Kidney glomerular epithelial cell (primary cell): ENCODE measurements around the gene SLC47A1.

Experiments
- DNase-seq: peaks from one replicate; lab custom pipeline; 2025; lab: John Stamatoyannopoulos, UW

Gene SLC47A1

DNA sequence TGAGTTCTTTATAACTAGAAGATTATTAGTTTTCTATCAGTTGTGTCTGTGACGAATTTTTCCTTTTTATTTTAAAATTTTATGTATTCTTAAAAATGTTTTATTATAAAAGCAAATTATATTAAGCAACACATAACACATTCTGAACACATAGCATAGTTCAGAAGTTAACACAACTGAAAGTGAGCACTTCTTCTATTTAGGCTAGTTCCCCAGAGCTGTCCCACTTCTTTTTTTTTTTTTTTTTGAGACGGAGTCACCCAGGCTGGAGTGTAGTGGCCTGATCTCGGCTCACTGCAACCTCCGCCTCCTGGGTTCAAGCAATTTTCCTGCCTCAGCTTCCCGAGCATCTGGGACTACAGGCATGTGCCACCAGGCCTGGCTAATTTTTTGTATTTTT, 77.2 kb downstream of the SLC47A1 start:
- no peak for DNase-seq

DNA sequence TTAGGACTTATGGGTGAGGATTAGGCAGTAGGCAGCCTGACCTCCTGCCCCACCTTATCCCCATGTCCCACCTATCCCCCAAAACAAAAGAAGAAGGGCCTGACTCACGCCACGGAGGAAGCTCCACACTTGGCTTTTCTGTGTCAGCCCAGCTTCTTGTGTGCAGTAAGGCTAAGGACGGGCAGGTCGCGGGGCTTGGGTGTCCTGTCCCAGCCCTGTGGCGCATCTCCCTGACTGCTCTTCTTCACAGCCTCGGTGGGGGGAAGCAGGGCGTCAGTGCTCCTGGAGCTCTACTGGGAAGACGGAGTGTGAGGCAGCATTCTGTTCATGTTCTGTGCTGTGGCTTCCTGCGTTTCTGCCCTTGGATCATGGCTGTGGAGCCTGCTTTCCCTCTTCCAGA, 80.3 kb downstream of the SLC47A1 start:
- no peak for DNase-seq

DNA sequence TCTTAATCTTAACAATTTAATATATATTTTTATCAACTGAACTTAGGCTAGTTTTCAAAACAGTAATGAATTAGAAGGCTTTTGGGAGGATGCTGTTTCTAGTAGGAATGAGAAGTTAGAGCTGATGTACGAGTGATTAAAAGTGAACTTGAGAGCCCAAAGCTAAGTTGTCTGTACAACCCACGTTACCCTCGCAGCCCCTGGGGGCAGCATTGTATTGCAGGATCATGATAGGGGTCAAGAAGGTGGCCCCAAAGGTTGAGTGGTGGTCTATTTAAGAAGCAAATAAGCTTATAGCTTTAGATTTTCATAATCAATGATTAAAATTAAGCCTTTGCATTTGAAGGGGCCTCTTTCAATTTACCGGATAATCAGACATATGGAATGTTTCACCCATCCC, 81.2 kb downstream of the SLC47A1 start:
- DNase-seq = no peak

DNA sequence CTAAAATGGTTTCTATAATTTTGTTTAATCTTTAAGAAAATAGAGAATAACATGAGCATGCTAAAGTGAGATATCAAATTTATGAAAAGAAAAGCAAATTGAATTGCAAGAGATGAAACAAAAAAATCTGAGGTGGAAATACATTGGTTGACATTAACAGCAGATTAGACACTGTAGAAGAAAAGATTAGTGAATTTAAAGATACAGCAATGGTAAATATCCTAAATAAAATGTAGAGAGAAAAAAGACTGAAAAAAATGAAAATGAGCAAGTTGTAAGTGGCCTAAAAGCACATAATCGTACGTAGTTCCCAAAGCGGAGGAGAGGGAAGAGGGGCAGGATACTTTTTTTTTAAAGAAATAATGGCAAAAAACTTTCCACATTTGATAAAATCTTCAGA, 84.4 kb downstream of the SLC47A1 start:
- DNase-seq = no peak

DNA sequence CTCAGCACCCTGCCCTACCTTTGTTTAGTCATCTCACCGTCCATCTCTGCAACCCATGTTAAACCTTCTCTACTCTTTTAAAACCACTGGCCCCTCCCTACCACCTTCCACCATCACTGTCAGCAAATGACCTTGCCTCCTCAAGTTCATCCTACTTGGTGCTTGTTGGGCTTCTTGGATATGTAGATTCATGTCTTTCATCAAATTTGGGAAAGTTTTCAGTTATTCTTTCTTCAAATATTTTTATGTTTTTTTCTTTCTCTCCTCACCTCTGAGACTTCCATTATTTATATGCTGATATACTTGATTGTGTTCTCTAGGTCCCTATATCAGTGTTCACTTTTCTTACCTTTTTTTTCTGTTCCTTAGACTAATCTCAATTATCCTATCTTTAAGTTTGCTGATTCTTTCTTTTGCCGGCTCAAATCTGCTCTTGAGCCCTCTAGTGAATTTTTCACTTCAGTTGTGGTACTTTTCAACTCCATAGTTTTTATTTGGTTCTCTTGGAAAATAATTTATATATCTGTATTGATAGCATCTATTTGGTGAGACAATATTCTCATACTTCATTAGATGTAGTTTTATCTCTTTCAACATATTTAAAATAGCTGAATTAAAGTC, 86.2 kb downstream of the SLC47A1 start:
- DNase-seq = no peak

GRCh38 chr17:19621697-19622096, 88.0 kb downstream of the SLC47A1 start:
- no peak for DNase-seq

DNA sequence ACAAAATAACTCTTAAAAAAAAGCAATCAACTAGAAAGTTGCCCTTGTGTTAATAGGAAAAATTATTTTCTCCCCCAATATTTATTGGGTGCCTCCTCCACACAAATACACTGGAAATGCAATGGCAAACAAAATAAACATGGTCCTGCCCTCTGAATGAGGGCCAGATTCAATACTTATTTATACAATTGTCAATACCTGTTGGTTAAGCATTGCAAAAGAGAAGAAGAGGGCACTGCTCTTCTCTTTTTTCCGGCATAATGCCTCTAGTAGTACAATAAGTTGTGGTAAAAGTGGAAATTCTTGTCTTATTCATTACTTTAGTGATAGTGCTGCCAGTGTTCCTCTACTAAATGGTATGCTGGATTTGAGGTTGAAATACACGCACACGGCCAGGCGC, 92.4 kb downstream of the SLC47A1 start:
- DNase-seq = no peak
